ENCODE data around the gene ATP1B2.
"Not testable (repeated sequence)": the region's sequence is repeated elsewhere in the genome, so short reads cannot be mapped to it uniquely, and the experiment has no call there.

The ATP1B2 gene

DNA sequence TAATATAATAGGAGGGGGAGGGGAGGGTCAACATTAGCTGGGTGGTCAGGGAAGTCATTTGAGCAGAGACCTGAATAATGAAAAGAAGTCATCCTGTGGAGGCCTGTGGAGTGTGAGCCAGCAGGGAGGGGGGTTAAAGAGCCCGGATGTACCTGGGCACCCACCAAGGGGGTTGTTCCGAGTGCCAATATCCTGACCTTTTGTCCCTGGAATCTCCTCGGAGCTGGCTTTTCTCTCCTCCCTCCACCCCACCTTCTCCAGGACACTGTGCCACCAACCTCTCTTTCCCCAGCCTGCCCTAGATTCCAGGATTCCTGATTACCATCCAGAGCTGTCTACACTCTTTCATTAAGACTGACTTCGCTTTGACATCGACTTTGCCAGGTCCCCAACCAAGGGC lies 14.6 kb upstream of the ATP1B2 start:
- DNase-seq = no peak

DNA sequence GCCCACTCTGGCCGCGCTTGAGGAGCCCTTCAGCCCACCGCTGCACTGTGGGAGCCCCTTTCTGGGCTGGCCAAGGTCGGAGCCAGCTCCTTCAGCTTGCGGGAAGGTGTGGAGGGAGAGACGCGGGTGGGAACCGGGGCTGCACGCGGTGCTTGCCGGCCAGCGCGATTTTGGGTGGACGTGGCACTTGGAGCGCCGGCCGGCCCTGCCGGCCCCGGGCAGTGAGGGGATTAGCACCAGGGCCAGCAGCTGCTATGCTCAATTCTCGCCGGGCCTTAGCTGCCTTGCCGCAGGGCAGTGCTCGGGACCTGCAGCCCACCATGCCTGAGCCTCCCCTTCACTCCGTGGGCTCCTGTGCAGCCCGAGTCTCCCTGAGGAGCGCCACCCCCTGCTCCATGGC lies 9.9 kb upstream of the ATP1B2 start:
- no peak for DNase-seq

DNA sequence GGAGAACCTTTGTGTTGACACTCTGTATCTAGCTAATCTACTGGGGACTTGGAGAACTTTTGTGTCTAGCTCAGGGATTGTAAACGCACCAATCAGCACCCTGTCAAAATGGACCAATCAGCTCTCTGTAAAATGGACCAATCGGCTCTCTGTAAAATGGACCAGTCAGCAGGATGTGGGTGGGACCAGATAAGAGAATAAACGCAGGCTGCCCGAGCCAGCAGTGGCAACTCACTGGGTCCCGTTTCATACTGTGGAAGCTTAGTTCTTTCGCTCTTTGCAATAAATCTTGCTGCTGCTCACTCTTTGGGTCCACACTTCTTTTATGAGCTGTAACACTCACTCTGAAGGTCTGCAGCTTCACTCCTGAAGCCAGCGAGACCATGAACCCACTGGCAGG lies 9.1 kb upstream of the ATP1B2 start:
- DNase-seq = not testable (repeated sequence)

DNA sequence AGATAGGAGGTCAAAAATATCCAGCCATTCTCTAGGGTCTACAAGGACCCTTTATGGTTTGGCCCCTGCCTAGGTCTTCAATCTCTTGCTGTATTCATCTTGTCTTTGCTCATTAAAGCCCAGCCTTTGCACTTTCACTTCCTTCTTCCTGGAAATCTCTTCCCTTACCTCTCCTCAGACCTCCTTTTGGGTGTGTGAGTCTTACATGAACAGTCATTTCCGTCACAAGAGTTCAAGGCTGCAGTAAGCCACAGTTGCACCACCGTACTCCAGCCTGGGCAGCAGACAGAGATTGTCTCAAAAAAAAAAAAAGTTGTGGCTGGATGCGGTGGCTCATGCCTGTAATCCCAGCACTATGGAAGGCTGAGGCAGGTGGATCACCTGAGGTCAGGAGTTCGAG lies 6.0 kb upstream of the ATP1B2 start:
- DNase-seq = no peak

DNA sequence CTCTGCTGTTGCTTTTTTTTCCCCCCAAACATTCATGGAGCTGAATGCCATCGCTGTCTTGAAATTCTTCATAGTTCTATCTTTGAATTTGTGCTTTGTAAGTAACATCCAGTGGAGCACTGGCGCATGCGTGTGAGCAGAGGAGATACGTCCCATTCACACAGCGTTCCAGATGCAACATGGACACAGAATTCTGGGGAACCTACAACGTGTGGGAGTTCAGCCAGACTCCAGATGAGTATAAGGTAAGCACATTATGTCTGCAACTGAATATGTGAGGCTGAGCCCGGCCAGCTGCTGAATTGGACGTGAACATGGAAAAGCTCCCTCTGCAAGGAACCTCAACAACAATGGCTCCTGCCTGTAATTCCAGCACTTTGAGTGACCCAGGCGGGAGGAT lies 4.3 kb upstream of the ATP1B2 start:
- DNase-seq = no peak

DNA sequence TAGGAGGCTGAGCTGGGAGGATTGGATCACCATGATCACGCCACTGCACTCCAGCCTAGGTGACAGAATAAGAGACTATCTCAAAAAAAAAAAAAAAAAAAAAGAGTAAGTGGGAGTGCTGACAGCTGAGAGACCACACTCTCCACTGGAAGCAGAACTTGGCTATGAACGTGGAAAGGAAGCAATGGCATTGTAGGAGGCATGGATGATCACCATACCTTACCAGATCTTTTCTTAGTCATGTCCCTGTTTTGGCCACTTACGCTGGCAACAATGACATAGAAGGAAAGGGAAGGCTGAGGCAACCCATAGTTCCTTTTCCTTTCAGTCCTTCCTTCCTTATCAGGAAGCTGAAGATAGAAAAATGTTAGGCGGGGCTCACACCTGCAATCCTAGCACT lies 3.7 kb upstream of the ATP1B2 start:
- no peak for DNase-seq

DNA sequence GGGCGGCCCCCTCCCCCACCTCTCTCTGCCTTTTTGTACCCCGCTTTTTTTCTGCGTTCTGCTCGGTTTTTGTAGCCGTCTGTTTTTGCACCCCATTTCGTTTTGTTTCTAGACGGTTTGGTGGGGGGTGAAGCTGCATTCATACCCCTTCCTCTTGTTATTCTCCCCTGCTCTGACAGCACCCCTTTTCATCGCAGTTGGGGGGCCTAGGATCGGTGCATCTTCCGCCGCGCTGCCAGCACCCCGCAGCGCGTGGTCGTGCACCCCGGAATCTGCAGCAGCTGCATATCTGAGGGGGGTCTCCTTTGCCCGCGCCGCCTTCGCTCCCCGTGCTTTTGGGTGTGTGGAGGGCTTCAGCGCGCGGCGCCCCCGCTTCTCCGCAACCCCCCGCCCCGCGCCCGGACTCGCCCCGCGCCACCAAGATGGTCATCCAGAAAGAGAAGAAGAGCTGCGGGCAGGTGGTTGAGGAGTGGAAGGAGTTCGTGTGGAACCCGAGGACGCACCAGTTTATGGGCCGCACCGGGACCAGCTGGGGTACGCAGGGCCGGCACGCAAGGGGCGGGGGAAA lies 455 bp downstream of the ATP1B2 start:
- DNase-seq = no peak

DNA sequence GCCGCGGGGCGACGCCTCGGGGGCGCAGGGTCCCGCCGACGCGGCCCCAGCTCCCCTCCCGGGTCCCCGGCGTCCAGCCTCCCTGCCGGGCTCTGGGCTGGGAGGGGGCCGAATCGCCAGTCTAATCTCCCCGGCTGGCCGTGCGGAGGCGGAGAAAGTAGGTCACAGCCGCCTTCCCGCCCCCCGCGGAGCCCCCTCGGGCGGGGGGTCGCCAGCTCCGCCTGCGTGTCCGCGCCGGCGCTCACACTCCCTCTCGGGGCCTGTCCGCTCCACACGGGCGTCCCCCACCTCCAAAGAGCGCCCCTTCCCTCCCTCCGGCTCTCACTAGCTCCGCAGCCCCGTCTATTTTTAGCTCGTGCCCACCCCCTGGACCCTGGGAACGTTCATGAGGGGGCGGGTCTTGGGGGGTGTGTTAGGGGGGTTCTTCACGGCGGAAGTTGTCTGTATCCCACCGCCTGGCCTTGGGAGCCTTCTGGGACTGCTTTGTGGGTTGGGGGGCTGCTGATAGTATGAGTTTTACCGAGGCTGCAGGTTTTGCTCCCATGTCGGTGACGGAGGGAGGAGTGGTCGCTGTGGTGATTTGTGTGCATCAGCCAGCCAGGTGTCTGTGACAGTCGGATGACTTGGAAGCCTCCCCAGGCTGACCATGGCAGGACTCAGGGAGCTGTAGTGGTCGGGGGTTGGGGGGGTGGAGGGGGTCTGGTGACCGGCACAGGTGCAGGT lies 1.1 kb downstream of the ATP1B2 start:
- no peak for DNase-seq

DNA sequence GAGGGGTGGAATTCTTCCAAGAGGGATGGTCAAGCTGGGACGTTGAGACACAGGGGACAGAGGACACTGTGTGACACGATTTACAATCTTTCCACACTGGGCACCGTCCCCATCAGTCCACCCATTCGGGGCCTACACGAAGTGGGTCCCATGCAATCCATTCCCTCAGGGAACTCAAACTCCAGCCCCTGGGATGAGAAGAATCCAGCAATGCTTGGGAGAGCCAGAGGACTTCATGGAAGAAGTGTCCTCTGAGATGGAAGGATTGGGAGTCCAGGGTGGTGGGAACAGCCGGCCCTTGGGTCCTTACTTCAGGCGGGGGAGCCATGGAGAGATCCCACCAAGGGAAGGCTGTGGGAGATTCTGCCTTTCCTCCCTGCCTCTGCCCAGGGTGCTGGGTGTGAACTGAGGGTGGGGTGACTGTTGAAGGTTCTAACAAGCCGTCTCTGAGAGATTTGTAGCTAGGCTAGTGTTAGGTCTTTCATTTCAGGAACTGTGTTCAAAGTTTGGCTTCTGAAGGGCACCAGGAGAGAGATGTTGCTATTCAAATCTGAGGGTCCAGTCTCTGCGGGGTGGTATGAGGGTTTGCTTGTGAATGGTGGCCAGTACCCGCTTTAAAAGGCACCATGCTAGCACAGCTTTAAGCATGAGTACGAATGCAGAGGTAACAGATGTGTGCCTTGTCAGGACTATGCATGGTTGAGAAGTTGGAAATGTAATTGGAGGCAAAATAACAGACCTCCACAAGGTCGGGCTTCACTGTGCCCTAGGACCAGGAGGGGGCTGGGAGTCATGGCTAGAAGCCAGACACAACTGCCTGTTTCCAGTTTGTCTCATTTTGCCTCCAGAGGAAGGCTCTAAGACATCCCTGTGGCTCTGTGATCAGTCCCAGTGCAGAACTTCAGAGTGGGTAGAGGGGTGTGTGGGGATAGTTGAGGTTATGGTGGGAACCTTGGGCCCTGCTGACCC lies 1.9 kb downstream of the ATP1B2 start:
- DNase-seq = no peak

DNA sequence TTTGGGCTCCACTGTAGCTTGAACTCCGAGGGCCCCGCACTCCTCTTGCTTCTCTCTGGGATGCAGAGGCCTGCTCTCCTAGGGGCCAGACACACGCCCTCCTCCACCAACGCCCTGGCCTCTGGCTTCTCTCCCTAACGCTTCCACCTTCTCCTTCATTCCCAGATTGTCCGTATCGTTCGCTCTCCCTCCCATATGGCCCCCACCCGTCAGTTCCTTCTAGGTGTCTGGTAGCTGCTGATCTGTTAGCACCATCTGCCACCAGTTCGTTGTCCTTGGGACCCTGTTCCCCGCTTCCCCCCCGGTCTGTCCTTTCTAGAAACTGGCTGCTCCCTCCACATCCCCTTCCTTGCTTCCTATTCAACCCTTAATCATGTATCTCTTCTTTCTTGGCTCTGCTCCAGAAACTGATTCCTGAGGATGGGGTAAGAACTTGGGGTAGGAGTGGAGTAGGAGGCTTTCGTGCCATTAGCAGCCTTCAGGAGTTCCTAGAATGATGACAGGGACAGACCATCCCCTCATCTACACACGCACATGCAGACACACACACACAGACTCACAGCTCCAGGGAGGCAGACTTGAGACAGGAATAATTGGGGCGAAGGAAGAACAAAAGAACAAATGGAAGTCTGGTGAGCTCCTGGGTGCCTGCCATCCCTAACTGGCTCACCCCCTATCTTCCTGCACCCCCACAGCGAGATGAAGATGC lies 4.3 kb downstream of the ATP1B2 start:
- no peak for DNase-seq

DNA sequence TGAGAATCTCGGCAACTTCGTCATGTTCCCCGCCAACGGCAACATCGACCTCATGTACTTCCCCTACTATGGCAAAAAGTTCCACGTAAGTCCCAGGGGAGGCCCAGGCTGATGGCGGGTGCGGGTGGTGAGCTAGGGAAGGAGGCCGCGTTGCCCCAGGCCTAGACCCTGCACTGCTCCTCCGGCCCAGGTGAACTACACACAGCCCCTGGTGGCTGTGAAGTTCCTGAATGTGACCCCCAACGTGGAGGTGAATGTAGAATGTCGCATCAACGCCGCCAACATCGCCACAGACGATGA lies 4.8 kb downstream of the ATP1B2 start:
- DNase-seq = no peak

DNA sequence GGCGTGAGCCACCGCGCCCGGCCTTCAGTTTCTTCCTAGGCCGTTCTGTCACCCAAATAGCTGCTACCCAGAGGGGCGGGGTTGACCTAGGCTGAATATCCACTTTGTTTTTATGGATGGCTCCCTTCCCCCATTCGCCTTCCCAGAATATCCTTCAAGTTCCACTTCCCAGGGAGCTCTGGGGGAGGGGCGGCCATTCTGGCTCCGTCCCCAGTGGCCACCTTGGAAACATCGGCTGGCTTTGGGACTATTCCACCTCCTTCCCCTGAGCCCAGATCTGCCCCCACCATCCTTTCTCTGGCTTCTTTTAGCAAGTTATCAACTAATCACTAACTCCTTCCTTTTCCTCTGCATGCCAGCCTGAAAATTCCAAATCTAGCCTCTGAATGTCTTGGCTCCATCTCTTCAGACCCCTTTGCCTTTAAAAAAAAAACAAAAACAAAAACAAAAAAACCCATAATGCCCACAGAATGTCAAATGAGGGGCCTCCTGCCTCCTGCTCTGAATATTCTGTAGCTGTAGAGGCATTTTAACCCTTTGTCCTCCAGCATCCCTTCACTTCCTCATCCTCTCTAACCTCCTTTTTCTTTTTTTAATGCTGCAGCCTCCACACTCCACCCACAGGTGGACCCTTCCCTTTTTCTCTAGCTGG lies 6.4 kb downstream of the ATP1B2 start:
- DNase-seq = no peak

DNA sequence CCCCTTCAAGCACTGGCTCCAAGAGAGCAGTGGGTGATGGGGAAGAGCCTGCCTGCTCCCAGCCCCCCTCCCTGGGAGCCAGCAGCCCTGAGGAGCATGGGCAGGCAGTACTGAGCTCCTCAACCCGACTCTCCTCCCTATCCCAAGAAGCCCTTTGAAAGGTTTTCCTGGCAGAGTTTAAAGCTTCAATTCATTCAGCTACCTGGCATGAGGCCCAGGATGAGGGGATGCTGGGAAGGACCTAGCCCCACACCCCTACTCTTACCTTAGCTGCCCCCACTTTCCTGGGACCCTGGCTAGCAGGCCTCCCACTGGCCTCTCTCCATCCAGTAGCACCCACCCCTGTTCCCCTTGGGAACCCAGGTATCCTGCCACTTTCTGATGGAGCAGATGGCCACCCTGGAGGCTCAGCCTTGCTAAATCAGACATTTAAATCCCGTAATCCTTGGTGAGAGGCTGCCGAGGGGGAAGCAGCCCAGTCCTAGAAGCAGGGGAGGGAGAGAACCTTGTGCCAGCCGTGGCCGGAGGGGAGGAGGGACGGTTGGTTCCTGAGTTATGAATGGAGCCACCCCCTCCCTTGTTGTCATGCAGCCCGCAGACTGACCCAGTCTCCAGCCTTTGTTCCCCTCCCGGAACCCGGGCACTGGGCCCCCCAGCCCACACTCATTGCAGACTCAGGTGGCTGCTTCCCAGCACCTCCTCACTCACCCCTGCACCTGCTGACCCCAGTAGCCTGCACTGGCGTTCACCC lies 17.1 kb downstream of the ATP1B2 start:
- no peak for DNase-seq

DNA sequence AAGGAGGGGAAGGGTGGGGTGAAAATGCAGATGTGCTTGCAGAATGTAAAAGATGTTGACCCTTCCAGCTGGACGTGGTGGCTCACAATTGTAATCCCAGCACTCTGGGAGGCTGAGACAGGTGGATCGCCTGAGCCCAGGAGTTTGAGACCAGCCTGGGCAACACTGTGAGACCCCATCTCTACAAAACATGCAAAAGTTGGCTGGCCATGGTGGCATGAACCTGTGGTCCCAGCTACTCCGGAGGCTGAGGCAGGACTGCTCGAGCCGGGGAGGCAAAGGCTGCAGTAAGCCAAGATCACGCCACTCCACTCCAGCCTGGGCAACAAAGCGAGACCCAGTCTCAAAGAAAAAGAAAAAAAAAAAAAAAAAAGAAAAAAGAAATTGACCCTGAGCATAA lies 17.8 kb downstream of the ATP1B2 start:
- DNase-seq = no peak

DNA sequence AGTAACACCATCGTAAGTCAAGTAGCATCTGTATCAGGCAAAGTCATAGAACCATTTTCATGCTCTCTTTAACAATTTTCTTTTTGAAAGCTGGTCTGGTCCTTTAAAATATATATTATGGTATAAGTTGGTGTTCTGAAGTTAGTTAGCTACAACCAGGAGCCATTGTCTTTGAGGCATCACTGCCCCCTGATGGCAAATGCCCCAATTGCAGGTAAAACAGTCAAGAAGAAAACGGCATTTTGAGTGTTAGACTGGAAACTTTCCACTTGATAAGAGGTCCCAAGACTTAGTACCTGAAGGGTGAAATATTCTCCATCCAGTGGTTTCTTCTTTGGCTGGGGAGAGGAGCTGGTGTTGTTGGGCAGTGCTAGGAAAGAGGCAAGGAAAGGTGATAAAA lies 22.5 kb downstream of the ATP1B2 start:
- DNase-seq = no peak

DNA sequence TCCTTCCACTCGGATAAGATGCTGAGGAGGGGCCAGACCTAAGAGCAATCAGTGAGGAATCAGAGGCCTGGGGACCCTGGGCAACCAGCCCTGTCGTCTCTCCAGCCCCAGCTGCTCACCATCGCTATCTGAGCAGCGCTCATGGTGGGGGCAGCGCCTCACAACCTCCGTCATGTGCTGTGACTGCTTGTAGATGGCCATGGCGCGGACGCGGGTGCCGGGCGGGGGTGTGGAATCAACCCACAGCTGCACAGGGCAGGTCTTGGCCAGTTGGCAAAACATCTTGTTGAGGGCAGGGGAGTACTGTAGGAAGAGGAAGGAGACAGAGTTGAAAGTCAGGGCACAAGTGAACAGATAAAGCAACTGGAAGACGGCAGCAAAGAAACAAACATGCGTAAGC lies 24.2 kb downstream of the ATP1B2 start:
- no peak for DNase-seq

DNA sequence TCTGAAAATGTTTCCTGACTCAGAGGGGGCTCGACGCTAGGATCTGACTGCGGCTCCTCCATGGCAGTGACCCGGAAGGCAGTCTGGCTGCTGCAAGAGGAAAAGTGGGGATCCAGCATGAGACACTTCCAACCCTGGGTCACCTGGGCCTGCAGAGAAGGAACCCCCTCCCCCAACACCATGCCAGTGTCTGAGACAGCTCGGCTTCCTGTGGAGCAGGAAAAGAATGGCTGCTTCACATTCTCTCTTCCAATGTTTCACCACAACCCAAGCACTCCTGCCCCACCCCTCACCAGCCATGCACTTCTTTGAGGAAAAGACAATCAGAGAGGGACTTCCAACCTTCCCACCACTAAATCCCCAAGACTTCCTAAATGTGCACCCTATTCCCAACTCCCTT lies 25.8 kb downstream of the ATP1B2 start:
- DNase-seq = no peak

DNA sequence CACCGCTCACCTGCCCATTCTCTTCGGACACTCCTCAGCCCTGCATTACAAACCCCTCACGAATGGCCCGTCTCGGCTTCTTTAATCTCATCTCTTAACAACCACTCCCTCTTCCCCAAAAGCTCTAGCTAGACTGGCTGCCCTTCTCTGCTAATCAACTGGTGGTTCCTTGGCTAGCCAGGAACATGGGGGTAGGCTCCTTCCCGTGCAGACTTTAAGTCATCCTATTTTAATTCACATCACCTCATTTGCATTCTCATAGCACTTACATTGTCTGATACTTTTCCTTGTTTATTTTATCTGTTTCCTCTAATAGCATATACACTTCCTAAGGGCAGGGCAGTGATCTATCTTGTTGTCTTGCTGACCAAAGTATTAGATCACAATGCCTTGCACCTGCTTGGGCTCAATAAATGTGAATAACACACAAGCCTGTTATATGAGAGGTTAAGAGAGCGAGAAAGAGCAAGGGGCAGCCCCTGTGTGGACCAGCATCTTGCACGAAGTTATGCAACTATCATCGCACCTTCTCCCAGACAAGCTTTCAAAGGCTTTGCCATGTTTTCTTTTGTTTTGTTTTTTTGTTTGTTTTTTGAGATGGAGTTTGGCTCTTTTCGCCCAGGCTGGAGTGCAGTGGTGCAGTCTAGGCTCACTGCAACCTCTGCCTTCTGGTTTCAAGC lies 26.8 kb downstream of the ATP1B2 start:
- DNase-seq = no peak

DNA sequence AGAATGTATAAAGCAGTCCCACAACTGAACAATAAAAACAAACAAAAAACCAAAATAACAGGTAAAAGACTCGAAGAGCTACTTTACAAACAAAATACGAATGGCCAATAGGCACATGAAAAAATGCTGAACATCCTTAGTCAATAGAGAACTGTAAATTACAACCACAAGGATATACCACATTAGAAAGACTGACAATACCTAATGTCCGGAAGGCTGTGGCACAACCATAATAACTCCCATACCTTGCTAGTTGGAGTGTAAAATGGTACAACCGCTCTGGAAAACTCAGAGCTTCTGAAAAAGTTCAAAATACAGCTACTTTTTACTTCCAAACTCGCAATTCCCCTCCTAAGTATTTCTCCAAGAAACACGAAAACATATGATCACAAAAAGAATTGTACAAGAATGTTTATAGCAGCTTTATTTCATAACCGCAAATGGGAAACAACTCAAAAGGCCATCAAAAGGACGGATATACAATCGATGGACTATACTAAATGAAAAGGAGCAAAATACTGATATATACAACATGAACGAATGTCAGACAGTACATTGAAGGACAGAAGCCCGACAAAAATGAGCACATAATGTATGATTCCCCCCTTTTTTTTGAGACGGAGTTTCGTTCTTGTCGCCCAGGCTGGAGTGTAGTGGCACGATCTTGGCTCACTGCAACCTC lies 34.3 kb downstream of the ATP1B2 start:
- DNase-seq = no peak

DNA sequence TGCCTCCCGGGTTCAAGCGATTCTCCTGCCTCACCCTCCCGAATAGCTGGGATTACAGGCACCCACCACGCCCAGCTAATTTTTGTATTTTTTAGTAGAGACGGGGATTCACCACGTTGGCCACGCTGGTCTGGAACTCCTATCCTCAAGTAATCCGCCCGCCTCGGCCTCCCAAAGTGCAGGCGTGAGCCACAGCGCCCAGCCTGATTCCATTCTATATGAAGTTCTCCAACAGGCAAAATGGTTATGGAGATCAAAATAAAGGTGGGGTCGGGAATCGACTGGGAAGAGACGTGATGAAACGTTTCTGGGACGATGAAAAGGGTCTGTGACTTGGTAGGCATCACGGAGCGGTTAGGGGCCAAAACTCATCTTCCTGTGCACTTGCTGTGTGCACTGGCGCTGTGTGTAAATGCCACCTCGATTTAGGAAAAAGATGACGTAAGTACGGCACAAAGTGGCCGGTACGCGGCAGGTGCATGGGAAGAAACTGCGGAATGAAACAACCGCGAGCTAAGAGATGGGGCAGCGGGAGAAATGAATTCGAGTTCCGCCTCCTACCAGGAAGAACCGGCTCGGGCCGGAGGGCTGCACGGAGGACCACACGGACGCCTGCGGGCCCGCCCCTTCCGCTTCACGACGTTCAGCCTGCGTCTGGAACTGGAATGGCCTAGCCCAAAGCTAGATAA lies 35.0 kb downstream of the ATP1B2 start:
- DNase-seq = peak; percentile 70
